Measurements from ENCODE around the gene MCIDAS.
A peak's percentile ranks its signal among the peaks of the same experiment; 100 is the strongest.

Gene MCIDAS

DNA sequence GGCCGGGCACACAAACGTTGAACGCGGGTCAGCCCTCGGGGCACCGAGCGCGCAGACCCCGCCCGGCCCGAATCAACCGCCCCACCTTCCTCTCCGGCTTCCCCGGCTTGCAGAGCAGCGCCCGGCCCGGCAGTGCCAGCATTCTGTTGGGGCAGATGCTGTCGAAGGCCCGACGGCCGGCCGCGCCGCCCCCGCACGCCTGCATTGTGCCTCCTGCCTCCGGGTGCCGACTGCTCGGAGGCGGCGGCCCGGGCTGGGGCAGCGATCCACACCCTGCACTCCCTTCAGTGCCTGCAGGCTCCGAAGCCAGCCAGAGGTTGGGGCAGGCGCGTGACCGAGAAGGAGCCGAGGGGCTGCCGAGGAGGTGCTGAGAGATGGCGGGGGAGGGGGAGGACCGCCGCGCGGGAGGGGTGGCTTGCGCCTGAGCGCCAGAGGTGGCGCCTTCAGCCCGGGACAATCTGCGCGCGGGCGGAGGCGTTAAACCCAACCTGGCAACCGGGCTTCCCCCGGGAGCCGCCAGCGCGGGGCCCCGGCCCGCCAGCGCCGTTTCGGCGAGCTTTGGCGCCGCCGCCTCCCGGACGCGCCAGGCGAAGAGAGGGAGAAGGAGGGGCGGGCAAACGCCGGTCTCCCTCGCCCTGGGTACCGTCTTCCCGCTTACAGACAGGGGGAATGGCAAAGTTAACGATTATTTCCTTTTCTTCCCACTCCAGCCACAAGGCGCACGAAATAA, at the start of gene MCIDAS:
TSS of gene MCIDAS (minus strand) at position 382 of the 730 bp plus-strand sequence. CDS start at position 205, 177 bp downstream.
- no peak for DNase-seq (ENCODE audit: low spot score)

DNA sequence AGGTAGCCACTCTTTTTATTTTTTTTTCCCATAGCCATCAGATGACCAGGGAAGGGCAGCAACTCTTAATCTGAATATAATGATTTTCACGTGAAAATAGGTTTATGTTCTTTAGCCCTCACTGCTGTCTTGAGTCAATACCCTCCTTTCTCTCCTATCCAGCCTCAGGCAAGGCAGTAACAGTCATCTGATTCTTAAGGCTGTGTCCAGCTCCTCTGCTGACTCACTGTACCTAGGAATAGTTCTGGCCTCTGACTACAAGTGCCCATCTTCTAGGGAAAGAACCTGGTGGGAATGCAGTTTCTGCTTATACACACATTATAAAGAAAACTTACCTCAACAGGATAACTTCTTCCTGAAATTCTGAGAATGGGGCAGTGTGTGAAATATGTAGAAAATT, 49.7 kb upstream of the MCIDAS start:
- DNase-seq (ENCODE audit: low spot score): no peak

DNA sequence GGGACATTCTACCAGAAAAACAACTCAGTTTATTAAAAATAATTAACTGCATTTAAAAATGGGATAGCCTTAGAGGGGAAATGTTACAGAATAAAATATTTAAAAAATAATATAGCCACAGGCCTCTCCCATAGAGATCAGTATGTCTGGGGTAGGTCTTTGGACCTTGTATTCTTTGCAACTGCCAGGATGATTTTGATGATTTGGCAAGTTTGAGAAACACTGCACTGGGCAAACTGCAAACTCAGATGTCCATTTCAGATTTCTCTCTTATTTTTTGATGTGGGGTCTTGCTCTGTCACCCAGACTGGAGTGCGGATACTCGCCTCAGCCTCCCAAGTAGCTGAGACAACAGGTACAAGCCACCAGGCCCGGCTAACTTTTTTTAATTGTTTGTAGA, 31.2 kb upstream of the MCIDAS start:
- DNase-seq (ENCODE audit: low spot score): no peak

DNA sequence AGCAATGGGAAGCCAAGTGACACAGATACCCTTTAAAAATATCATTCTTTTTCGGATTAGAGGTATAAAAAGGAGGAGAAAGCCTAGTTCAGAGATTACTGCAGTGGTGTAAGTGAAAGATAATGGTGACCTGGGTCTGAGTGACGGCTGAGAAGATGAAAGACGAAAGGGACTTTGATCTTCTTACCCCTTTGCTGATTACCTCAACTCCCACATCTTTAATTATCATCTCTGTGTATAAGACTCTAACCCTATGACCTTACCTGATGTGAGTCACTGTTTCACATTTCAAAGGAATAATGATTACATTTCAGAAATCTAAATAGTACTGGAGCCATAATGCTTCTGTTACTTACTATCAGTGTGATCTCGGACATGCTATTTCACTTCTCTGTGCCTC, 27.7 kb upstream of the MCIDAS start:
- DNase-seq (ENCODE audit: low spot score): no peak

DNA sequence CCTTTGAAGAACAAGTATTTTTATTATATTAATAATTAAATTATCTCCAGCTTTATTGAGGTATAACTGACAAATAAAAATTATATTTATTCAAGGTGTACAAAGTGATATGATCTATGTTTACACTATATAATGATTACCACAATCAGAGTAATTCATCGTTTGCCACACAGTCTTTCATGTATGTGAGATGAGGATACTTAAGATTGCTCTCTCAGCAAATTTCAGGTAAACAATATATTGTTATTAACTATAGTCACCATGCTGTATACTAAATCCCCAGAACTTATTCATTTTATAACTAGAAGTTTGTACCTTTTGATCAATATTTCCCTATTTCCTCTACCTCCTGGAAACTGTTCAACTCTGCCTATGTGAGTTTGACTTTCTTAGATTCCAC, 22.9 kb upstream of the MCIDAS start:
- DNase-seq (ENCODE audit: low spot score): no peak

DNA sequence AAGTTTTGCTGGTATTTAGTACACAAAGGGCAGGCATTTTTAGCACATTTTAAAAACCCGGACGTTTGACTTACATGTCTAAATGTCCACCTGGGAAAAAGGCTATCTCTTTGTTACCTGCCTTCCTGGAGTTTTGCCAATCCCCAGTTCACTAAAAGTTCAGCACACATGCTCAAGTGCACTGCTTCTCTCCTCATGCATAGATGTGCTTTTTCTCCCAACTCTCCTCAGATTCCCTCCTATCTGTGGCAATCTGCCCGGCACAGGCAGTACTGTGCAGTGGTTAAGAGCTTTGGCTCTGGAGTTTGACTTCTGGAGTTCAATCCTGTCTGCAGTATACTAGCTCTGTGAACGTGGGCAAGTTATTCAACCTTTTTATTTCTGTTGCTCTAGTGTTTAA, 14.6 kb upstream of the MCIDAS start:
- DNase-seq (ENCODE audit: low spot score): no peak

DNA sequence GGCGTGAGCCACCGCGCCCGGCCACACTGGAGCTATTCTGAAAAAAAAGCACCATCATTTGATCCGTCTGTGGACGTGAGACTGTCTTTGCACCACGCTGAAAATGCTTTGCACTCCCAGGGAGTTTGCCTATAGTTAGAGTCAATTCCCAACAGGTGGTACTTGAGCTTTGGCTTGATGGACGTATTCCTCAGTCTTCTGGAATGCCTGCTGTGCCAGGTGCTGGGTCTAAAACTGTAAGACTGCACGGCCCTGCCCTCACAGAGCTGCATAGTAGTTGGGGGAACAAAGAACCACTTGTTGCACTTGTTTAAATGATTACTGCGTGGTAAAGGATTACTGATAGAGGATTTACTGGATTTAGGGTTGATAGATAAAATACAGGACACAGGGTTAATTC, 9.7 kb upstream of the MCIDAS start:
- no peak for DNase-seq (ENCODE audit: low spot score)

DNA sequence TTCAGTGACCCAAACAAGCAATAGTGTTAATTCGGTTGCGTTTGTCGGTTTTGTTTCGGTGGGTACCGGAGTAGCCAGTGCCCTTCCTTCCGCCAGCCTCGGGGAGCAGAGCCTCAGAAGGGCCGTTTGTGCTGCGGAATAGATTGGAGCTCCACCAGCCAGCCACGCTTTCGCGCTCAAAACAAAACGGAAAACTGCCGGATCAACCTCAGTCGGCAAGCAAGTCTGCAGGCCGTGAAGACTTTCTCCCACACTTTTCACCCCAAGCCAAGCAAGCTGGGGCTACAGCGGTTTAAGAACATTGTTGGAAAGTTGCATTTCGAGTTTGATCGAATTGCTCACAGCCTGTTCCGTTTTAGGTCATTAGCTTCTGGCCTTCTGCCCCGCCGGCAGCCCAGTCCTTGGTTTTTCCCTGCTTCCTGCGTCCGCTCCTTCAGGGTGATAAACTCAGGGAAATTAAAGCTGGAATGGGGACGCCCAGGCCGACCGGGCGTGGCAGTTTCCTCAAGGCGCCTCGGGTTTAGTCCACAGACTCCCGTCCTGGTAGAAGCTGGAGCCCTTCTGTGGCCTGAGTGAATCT, 7.1 kb upstream of the MCIDAS start:
- peak; percentile 2 for DNase-seq (ENCODE audit: low spot score)

DNA sequence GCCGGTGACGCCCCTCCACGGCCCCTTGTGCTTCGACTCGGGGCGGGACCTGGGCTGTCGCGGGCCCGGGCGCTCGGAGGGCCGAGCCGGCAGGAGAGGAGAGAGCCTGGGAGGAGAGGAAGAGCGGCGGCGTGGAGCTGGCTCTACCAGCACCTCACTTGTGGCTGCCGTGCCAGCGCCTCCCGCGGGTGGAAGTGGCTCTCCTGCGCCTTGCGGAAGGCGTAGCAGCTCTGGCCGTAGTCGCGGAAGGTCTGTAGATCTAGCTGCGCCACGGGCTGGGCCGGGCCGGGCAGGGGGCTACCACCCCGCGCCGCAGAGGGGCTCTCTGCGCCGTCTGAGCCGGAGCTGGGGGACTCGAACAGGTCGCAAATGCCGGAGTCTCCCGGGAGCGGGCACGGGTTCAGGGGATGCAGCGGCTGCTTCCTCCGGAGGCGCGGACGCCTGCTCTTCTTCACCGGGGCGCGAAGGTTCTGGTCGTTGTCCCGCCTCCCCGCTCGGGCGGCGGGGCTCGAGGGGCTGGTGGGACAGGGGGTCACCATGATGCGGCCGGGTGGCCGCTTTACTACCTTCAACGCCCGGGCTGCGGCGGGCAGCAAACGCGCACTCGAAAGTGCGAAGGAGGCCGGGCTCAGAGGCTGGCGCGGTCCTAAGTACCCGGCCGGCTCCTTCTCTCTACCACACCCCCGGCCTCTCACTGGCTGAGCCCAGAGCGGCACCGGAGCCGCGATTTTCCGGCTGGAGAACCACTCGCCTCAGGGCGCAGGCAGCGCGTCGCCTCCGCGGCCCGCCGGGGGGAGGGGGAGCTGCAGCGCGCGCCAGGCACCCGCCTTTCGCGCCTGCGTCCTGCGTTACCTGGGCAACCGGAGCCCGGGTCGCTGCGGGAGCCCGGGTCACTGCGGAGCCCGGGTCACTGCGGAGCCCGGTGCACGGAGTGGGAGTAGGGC, 6.1 kb upstream of the MCIDAS start, which contains the start of gene CCNO:
TSS of gene CCNO (minus strand) at position 624 of the 944 bp plus-strand sequence. CDS start at position 539, 85 bp downstream.
- DNase-seq (ENCODE audit: low spot score): no peak

DNA sequence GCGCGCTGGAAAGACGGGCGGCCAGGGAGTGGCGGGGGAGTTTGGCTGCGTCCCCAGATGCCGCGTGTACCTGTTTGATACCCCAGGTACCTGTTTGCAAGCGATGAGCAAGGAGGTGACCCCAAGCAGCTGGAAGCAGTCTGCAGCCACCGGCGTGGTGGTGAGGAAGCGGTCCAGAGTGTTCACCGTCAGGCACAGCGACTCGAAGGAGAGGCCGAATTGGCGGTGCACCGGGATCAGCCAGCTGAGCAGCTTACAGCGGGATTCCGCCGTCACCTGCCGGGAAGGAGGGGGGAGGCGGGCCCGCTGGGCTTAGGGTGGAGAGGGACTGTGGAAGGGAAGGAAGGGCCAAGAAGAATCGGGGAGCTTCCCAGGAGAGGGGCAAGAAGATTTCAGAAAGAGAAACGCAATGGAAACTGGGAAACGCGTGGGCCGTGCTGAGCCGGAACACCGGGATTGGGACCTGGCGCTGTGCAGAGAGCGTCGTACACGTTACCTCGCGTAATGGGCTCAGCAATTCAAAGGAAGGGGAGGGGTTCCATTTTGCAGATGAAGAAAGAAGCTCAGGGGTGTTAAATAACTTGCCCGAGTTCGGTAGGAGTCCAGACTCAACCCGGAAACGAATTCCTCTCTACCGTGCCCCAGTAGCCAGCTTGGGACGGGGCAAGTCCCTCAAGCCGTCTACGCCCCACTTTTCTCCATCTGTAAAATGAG, 5.3 kb upstream of the MCIDAS start:
- DNase-seq (ENCODE audit: low spot score): no peak

DNA sequence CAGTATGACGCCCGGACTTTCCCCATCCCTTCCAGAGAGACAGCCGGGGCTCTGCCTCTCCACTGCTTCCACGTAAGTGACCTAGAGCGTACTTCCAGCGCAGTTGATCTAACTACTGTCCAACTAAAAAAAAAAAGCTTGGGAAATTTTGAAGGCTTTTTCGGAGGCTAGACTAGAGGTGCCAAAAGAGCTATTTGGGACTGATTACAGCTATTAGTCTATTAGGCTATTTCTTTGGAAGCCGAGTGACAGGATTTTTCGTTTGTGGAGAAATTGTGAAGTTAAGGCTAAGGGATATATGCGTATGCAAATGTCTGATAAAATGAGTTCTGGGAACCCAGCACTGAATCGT, 4.8 kb upstream of the MCIDAS start:
- DNase-seq (ENCODE audit: low spot score): peak; percentile 1

DNA sequence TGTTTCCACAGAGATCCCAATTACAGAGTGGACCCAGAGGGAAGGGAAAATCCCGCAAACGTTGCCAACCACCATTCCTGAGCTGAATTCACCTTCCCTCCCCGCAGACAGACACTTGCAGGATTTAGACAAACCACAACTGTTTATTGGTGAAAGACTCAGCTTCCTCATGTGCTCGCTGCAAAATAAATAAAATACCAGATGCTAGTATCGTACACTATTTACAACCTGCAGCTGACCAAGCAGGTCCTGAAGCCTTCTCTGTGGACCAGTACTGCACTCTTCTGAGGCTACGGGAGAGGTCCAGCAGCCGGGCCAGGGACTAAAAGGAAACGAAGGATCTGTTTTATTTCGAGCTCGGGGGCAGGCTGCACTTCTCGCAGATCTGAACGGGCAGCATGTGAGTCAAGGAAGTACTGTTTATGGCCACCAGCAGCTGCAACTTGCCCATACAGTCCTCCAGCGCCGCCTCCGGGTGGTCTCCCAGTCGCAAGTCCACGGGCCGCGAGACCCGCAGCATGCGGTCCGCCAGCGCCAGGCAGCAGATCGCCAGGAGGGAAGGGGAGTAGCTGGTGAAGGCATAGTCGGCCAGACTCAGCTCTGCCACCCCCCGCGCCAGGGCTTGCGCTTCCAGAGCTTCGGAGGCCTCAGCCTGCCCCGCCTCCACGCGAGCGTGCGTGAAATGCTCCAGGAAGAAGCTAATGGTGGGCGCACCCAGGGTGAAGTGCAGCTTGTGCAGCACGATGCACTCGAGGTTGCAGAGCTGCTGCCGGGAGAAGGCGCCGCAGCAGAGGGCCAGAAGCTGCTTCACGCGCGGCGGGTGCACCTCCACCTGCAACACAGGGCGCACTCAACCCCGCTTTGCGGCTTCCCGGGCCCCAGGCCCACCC, 4.2 kb upstream of the MCIDAS start:
- DNase-seq (ENCODE audit: low spot score): no peak

DNA sequence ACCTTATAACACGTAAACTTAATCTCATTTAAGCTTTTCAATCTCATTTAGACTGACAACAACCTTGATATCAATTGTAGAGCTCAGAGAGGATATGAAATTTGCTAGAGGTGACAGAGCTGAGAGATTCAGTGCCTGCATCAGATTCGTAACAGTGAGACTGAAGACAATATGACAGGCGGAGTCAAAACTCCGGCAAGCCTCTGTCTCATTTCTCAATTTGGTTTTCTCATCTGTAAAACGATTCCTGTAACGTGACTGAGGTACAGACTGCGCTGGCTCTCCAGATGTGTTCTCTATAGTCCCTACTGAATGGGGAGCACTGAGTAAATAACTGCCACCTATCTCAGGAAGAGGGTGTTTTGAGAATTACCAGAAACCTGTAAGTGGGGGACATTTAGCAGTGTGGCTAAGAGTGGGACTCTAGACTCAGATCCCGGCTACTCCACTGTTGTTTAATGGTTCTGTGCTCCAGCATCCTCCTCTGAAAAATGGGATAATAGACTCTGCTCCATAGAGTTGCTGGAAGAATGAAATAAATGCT, 3.0 kb upstream of the MCIDAS start:
- no peak for DNase-seq (ENCODE audit: low spot score)

DNA sequence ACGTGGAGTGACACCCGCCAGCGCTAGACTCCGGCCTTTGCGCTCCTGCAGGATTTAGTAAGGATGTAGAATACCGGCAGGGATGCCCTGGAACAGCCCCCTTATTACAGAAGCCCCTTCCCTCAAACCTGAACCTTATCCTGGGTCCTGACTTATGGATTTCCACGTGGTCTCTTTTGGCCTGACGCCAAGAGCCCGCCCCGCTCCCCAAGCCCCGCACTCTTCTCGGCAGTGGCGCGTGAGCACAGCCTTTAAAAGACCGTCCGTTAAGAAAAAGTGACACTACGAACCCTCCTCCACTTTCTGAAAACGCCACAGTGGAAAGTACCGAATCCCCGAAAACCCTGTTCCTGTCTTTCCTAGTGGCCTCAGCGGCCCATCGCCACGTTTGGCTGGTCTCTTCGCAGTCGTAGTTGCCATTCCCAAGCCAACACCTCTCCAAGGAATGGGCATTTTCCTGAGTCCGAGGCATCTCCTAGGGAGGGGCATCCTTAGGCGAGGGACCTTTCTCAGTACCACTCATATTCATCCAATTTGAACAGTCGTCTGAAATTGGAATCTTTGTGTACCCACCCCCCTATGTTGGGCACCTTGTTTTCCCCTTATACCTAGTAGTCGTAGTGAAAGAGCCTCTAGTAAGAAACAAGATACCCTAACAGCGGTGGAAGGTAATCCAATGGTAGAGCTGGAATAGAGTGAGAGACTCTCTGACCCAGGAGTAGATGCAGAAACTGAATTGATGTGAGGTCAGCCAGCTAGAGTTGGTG, 732 bp upstream of the MCIDAS start:
- no peak for DNase-seq (ENCODE audit: low spot score)

DNA sequence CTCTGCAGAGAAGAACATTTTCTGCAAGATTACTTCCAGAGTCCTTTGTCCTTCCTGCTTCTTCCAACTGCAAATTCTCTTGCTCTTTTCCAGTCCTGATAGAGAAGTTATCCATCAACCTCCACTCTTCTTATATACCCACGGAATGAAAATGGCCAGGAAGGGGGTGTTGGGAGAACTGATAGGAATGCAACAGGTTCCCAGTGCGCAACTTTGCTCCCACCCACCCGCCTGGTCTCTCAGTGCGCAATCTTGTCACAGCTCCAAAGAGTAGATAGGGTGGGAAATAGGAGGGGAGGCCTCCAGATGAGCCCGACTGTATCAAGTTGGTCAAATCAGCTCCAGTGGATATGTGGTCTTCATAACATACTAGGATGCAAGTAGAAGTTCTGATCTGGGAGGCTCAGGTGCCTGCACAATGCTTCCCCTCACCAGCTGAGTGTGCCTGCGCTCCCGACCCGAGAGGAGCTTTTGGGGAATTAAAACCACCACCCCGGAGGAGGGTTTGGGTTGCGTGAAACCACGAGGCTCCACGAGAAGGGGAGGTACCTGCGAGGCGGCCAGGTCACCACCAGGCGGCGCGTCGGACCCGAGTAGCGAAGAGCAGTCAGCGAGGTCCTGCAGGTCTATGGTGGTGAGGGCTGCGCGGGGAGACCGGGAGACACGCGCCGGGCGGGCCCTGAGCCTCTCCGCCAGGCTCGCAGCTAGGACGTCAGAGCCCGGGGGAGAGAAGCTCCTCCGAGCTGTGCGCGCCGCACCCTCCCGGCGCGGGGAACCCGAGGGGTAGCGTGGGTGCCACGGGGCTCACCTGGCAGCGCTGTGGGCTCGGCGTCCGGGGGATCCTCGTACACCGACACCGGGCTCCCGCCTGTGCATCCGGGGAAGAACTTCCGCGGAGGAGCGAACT, 835 bp downstream of the MCIDAS start:
- no peak for DNase-seq (ENCODE audit: low spot score)

DNA sequence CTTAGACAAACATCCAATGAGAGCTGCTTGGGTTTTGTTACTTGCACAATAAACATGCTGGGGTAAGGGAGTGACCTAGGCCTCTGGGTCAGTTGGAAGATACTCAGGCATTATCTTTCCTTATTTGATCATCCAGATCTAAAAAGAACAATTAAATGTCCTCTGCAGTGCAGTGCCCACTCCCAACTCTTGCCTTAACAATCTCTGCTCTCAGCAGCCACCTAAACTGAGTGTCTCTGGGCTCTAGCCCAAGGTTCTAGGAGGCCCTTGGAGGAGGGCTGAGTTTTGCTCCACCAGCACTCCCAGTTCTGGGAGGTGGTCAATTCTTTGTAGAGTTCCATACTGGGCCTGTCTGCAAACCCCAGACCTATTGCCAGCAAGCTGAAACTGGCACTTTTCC, 1.8 kb downstream of the MCIDAS start:
- no peak for DNase-seq (ENCODE audit: low spot score)

DNA sequence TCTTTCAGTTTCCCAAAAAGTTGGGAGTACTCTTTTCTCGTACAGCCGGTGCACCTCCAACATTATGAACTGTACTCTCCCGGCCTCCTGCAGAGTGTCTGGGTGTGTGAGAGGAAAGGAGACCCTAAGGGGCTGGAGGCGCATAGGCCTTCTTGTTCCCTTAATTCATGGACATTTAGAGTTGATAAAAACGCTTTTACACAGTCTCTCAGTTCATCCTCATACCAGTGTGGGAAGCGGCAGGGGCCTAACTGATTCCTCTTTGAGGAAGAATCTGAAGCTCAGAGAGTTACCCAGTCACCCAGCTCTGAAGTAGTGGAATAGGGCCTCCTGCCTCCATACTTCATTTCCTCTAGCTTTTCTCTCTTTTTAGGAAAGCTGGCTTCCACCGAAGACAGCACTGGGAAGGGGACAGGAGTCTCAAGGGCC, 3.3 kb downstream of the MCIDAS start:
- no peak for DNase-seq (ENCODE audit: low spot score)

DNA sequence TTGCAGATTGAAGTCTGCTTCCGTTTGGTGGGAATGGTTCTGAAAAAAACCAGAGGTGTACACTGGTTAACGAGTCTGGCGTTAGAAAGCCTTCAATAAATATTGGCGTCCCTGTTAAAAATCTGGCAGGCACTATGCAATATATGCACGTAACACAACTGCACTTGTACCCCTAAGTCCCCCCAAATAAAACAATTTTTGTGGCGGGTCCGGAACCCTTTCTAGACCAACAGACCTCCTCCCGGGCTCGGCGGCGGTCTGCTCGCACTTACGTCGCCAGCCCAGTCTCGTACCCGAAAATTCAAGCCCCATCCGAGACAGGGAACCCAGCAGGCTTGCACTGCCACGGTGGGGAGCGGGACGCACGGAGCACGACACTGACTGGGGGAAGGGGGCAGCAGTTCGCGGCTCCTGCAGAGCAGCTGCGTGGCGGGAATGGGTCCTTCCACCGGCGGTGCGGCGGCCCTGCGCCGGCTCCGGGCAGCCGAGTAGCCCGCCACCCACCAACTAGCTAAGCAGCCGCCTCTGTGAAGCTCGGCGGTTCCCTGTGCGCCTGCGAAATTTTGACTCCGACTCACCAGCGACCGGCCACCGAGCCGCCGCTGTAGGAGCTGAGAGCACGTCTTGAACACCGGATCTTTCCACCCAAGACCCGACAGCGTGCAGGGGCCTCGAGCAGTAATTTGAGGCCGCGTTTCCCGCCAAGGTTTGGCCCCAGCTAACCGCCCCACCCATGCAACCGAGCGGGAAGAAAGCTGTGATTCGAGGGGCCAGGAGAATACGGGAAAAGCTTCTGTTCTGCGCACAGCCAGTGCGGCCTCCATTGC, 3.9 kb downstream of the MCIDAS start:
- no peak for DNase-seq (ENCODE audit: low spot score)
